Activated naive CD8-positive, alpha-beta T cell treated with anti-CD3 and anti-CD28 coated beads, Interleukin-2, amount 10 ng/mL, durations not matched to agents 7 days and 5 days (primary cell): ENCODE measurements around the gene PROS1. TPM values are rescaled to one million over a fixed set of nuclear protein-coding genes. Genes with fewer than 3 reads are reported as not detected.
"Not testable (repeated sequence)": the region's sequence is repeated elsewhere in the genome, so short reads cannot be mapped to it uniquely, and the experiment has no call there.

Experiments used
- ATAC-seq: fragments of 150-1000 bp; cut with Tn5 transposase; one replicate; pipeline ENCODE4 v1.10.0; 2021; ENCODE audit warnings: low read depth, moderate library complexity
- POLR2A ChIA-PET: fragments of 350-600 bp; sonication (Branson Sonifier 250); formaldehyde crosslinking; loops from one replicate; lab custom pipeline; 2021; ENCODE audit warnings: antibody characterized with exemption; lab: Charles Lee
- DNase-seq: peaks from one replicate; pipeline ENCODE4 v3.0.0; 2021
- H3K27ac Mint-ChIP-seq: one replicate; pipeline ENCODE4 v1.8.0; 2022; ENCODE audit warnings: mild to moderate bottlenecking, mixed read lengths
- H3K27me3 Mint-ChIP-seq: one replicate; pipeline ENCODE4 v1.8.0; 2022; ENCODE audit warnings: mild to moderate bottlenecking, moderate library complexity, mixed read lengths
- H3K36me3 Mint-ChIP-seq: one replicate; pipeline ENCODE4 v1.8.0; 2021; ENCODE audit warnings: mild to moderate bottlenecking, mixed read lengths
- H3K4me1 Mint-ChIP-seq: one replicate; pipeline ENCODE4 v1.8.0; 2021; ENCODE audit warnings: mixed read lengths
- H3K4me3 Mint-ChIP-seq: one replicate; pipeline ENCODE4 v1.8.0; 2022; ENCODE audit warnings: mild to moderate bottlenecking, moderate library complexity, mixed read lengths
- H3K9me3 Mint-ChIP-seq: one replicate; pipeline ENCODE4 v1.8.0; 2021; ENCODE audit warnings: mixed read lengths
- total RNA-seq, 2 experiments: library from RNA; stranded (reverse); gene quantifications; one replicate each; pipeline ENCODE4 v1.2.3, GENCODE V29; 2021

PROS1 gene
- total RNA-seq, 2 experiments from 2014 or later, result 0.09 TPM; not detected in 1

DNA sequence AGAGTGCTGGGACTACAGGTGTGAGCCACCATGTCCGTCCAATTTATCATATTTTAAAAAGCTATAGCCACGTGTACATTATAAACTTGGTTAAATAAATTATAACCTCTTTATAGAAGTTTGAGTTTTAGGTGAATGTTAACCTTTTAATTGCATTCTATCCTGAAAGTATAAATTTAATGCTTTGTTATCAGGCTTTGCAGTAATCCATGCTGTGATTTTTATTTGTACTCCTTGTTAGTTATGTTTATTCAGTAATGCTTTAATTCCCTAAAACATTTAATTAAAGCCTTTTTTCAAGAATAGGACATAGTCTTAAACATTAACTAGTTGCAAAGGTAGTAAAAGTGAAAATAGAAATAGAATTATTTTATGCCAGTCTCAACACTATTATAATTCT, 17.9 kb upstream of the PROS1 start:
- Mint-ChIP-seq H3K27ac (no peak overlapping the region), H3K27me3 (no peaks in the 10 kb centered on the region), H3K4me3 (no peak overlapping the region), H3K36me3 (no peaks in the 10 kb centered on the region), H3K4me1 (peaks cover 3% of the 10 kb centered on the region), H3K9me3 (no peaks in the 10 kb centered on the region)
- ATAC-seq, result no peak
- POLR2A ChIA-PET, result no interaction called here
- DNase-seq, result no peak

DNA sequence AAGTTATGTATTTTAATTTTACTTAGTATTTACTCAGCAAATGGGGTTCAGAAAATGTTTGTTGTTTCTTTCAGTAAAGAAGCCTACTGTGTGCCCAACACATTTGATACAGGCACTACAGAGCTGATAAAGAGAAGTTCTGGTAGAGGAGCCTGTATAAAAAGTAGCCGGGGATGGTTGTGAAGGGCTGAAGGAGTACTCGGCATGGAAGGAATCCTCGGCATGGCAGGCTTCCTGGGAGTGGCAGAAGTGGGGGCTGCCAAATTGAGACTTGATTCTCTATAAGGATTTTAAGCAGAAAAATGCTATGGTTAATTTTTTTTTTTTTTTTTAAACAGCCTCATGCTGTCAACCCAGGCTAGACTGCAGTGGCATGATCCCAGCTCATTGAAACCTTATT, 15.5 kb upstream of the PROS1 start:
- DNase-seq, result no peak
- no peaks in the 10 kb centered on the region for H3K9me3 Mint-ChIP-seq
- POLR2A ChIA-PET, result interaction anchor here (0.7 kb wide), 1 partner anchor 12 kb away, joined by 3 read pairs; no protein-coding TSS in a partner anchor
- H3K36me3 Mint-ChIP-seq, result no peaks in the 10 kb centered on the region
- ATAC-seq, result no peak
- no peak overlapping the region for H3K27ac Mint-ChIP-seq
- no peak overlapping the region for H3K4me3 Mint-ChIP-seq
- peaks cover 3% of the 10 kb centered on the region for H3K4me1 Mint-ChIP-seq
- no peaks in the 10 kb centered on the region for H3K27me3 Mint-ChIP-seq

DNA sequence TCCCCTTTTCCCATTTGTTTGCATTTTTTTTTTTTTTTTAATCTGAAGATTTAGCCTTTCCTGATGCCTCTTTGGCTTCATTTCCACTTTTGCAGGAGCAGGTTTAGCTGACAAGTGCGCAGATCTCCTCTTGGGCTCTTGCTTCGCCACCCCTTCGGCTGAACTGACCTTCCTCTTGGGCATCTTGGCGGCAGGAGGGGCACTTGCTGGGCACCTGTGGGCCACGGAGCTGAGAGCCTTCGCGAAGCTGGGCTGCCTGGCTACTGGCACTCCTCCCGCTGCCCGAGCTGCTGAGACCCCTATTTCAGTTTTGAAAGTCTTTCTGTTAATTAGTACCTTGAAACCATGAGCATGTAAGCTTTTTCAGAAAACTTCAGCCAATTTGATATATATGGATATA, 15.1 kb upstream of the PROS1 start:
- POLR2A ChIA-PET, result interaction anchor here (0.7 kb wide), 1 partner anchor 13 kb away, joined by 3 read pairs; no protein-coding TSS in a partner anchor
- Mint-ChIP-seq H3K9me3 (no peaks in the 10 kb centered on the region), H3K4me3 (no peak overlapping the region), H3K36me3 (no peaks in the 10 kb centered on the region), H3K4me1 (no peaks in the 10 kb centered on the region), H3K27ac (no peak overlapping the region), H3K27me3 (no peaks in the 10 kb centered on the region)
- ATAC-seq (no peak), DNase-seq (no peak)

DNA sequence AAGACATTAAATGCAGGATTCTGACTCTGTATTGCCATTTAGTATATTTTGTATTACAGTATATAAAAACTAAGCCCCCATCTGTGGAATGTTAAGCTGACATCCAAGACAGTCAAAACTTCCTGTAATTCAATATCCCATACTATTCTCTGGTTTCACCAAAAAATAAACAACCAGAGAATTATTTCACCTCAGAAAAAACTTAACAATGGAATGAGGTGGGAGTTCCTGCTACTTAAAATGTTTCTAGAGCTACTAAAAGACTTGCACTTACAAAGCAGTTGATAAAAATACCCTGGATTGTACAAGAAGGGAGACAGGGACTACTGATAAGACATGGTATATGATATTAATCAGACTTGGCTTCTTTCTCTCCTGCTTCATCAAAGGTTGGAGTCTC, 14.6 kb upstream of the PROS1 start:
- no peaks in the 10 kb centered on the region for H3K9me3 Mint-ChIP-seq
- ATAC-seq (no peak), DNase-seq (no peak)
- no peak overlapping the region for H3K4me3 Mint-ChIP-seq
- no peaks in the 10 kb centered on the region for H3K4me1 Mint-ChIP-seq
- H3K27me3 Mint-ChIP-seq, result no peaks in the 10 kb centered on the region
- H3K36me3 Mint-ChIP-seq, result no peaks in the 10 kb centered on the region
- POLR2A ChIA-PET, result no interaction called here
- no peak overlapping the region for H3K27ac Mint-ChIP-seq

DNA sequence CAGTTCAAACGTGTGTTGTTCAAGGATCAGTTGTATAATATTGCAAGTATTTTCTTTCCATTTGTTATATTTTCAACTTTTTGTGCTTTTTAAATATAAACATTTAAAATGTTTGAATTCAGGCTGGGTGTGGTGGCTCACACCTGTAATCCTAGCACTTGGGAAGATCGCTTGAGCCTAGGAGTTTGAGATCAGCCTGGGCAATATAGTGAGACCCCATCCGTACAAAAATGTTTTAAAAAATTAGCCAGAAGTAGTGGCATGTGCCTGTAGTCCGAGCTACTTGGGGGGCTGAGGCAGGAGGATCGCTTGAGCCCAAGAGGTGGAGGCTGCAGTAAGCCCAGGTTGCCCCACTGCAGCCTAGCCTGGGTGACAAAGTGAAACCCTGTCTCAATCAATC, 10.9 kb upstream of the PROS1 start:
- POLR2A ChIA-PET, result no interaction called here

DNA sequence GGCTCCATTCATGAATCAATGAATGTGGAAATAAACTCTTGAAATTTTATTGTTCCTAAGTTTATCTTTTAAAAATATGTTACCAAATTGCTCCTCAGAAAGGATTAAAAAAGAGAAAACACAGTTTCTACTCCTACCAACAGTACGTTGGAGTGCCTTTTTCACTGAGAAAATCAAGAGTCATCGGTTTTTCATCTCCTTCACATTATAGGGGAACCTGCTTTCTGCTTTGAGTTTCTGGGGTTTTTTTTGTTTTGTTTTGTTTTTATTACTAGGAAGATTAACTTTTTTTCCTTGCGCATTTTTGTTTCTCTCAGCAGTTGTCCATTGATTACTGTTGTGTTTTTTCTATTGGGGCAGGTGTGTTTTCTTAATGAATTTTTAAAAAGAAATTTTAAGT, 9.7 kb upstream of the PROS1 start:
- Mint-ChIP-seq H3K4me3 (no peak overlapping the region), H3K36me3 (peaks cover 1% of the 10 kb centered on the region), H3K27me3 (no peaks in the 10 kb centered on the region), H3K9me3 (no peaks in the 10 kb centered on the region), H3K4me1 (peaks cover 16% of the 10 kb centered on the region), H3K27ac (no peak overlapping the region)
- POLR2A ChIA-PET, result no interaction called here
- no peak for ATAC-seq
- no peak for DNase-seq

More for the DNA sequence above, 10.9 kb upstream of the PROS1 start:
- H3K27ac Mint-ChIP-seq, result no peak overlapping the region
- H3K36me3 Mint-ChIP-seq, result peaks cover 1% of the 10 kb centered on the region
- no peaks in the 10 kb centered on the region for H3K27me3 Mint-ChIP-seq
- H3K4me3 Mint-ChIP-seq, result no peak overlapping the region
- H3K4me1 Mint-ChIP-seq, result peaks cover 13% of the 10 kb centered on the region
- DNase-seq, result no peak
- no peaks in the 10 kb centered on the region for H3K9me3 Mint-ChIP-seq
- ATAC-seq, result no peak

DNA sequence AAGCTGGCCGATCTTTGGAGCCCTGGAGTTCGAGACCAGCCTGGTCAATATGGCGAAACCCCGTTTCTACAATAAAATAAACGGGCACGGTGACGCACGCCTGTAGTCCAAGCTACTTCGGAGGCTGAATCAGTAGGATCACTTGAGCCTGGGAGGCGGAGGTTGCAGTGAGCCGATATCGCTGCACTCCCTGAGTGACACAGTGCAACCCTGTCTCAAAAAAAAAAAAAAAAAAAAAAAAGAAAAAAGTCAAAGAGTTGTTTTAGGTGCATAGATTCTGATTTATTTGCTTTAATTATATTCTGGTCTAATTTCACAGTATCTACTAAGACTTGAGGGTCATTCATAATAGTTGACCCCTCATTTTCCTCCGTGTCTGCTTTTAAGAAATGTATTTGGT, 8.0 kb upstream of the PROS1 start:
- Mint-ChIP-seq H3K27ac (no peak overlapping the region), H3K27me3 (no peaks in the 10 kb centered on the region), H3K4me3 (peak overlapping the region; percentile 33), H3K36me3 (peaks cover 1% of the 10 kb centered on the region), H3K9me3 (no peaks in the 10 kb centered on the region), H3K4me1 (peaks cover 16% of the 10 kb centered on the region)
- DNase-seq (no peak), ATAC-seq (no peak)
- POLR2A ChIA-PET, result interaction anchor here (1.1 kb wide), 1 partner anchor 81 kb away, joined by 5 read pairs; the partner anchor contains the start of genes DHFR2 and NSUN3

DNA sequence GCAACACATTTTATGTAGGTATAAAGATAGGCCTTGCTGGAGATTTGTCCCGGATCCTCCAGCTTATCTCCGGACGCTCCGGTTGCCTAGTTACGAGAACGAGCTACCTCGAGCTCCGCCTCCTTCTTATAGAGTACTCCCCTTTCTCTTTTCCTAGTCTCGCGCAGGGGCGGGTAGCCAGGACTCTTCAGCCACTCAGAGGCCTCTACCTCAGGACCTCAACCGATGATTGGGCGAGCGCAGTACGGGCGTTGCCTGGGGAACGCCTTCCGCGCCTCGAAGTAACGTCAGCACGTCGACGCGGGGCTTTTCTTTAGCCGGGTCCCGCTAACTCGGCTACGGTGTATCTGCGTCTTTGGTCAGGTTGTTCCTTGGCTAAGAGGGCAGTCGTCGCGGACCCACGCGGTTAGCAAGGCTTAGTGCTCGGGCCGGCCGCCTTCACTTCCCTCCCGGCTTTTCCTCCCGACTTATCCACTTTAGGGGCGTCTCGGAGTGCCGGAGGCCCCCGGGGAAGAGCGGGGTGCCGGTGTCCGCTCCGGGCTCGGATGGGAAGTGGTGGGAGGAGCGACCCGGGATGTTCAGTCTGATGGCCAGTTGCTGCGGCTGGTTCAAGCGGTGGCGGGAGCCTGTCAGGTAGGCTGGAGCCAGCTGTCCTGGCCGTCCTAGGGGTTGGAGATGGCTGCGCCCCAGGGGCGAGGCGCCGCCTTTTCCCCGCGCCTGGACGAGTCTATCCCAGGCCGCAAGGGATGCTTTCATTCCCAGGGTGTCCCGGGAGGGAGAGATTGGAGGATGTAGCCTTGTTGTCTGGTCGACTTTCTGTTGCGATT, 6.4 kb upstream of the PROS1 start, which contains the start of gene ARL13B:
ARL13B (plus strand) TSS at position 306 of the 827 bp plus-strand sequence; CDS start at position 575, 269 bp downstream.
- DNase-seq, result peak; percentile 87
- peak; percentile 100 for ATAC-seq
- Mint-ChIP-seq H3K4me1 (peaks cover 16% of the 10 kb centered on the region), H3K4me3 (peak within 1 kb of the TSS; percentile 70), H3K36me3 (peaks cover 1% of the 10 kb centered on the region), H3K27me3 (no peaks in the 10 kb centered on the region), H3K27ac (peak within 1 kb of the TSS; percentile 62), H3K9me3 (no peaks in the 10 kb centered on the region)
- POLR2A ChIA-PET, result interaction anchor here (0.9 kb wide), 1 partner anchor 82 kb away, joined by 3 read pairs; the partner anchor contains the start of gene DHFR2

DNA sequence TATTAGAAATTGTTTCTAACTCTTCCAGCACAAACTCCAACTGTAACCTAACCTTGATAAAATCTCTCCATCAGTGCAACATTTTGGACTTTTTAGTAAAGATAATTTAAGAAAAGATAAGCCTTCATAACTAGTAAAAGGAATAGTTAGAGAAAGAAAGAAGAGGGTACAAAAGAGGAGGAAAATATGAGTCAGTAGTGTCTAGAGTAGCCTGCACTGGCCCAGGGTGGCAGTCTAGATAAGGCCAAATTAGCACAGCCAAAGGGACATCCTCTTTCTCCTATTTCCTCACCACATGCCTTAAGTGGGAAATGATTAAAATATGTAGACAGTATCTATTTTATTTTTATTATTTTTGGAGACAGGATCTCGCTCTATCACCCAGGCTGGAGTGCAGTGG, 3.7 kb downstream of the PROS1 start:
- Mint-ChIP-seq H3K27me3 (peaks cover 15% of the 10 kb centered on the region), H3K9me3 (no peaks in the 10 kb centered on the region), H3K27ac (no peak overlapping the region), H3K4me3 (no peak overlapping the region), H3K36me3 (no peaks in the 10 kb centered on the region), H3K4me1 (peaks cover 9% of the 10 kb centered on the region)
- ATAC-seq (no peak), DNase-seq (no peak)
- POLR2A ChIA-PET, result no interaction called here

DNA sequence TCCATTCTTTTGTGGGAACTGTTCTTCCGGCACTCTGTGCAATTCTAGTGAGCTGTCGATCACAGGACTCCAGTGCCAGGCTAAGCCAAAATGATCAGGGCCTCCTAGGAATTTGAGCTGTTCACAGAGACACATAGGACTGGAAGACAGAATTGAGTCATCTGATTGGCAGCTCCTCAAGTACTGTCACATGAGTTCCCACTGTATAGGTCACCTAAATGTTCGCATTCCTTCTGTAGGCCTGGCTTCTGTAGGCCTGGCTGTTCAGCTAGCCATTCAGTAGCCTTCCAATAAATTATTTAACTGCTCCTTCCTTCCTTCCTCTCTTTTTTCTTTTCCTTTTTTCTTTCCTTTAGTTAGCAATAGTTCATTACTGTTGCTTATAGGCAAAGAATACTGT, 4.3 kb downstream of the PROS1 start:
- no peaks in the 10 kb centered on the region for H3K9me3 Mint-ChIP-seq
- H3K4me1 Mint-ChIP-seq, result peaks cover 9% of the 10 kb centered on the region
- no peak overlapping the region for H3K27ac Mint-ChIP-seq
- no peaks in the 10 kb centered on the region for H3K36me3 Mint-ChIP-seq
- H3K4me3 Mint-ChIP-seq, result no peak overlapping the region
- POLR2A ChIA-PET, result no interaction called here
- no peak for DNase-seq
- peaks cover 15% of the 10 kb centered on the region for H3K27me3 Mint-ChIP-seq
- no peak for ATAC-seq

DNA sequence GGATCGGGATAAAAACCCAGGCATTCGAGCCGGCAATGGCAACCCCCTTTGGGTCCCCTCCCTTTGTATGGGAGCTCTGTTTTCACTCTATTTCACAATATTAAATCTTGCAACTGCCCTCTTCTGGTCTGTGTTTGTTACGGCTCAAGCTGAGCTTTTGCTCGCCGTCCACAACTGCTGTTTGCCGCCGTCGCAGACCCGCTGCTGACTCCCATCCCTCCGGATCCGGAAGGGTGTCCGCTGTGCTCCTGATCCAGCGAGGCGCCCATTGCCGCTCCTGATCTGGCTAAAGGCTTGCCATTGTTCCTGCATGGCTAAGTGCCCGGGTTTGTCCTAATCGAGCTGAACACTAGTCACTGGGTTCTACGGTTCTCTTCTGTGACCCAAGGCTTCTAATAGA, 8.6 kb downstream of the PROS1 start:
- H3K27me3 Mint-ChIP-seq, ATAC-seq, H3K36me3 Mint-ChIP-seq: not testable (repeated sequence)

DNA sequence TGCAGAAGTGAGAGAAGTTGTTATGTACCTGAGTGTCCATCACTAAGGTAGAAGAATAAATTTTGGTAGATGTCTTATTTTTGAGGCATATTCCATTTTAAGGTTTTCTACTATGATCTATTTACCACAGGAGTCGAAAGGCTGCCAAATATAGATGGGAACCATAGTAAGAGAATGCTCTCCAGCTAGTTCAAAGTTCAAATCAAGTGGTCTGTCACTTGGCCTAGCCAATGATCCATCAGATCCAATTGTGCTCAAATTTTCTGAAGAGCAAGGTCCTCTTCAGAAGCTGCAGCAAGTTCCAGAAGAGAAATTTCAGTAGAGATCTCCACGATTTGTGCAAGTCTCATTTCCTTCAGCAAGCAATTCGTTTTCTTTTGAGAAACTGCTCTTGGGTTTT, 10.9 kb downstream of the PROS1 start:
- Mint-ChIP-seq H3K9me3 (no peaks in the 10 kb centered on the region), H3K27me3 (peaks cover 9% of the 10 kb centered on the region), H3K4me1 (no peaks in the 10 kb centered on the region), H3K27ac (no peak overlapping the region), H3K36me3 (no peaks in the 10 kb centered on the region), H3K4me3 (no peak overlapping the region)
- POLR2A ChIA-PET, result no interaction called here
- no peak for ATAC-seq
- no peak for DNase-seq

More for the DNA sequence above, 8.6 kb downstream of the PROS1 start:
- DNase-seq, H3K27ac Mint-ChIP-seq, H3K4me3 Mint-ChIP-seq, H3K4me1 Mint-ChIP-seq, H3K9me3 Mint-ChIP-seq, POLR2A ChIA-PET: not testable (repeated sequence)

DNA sequence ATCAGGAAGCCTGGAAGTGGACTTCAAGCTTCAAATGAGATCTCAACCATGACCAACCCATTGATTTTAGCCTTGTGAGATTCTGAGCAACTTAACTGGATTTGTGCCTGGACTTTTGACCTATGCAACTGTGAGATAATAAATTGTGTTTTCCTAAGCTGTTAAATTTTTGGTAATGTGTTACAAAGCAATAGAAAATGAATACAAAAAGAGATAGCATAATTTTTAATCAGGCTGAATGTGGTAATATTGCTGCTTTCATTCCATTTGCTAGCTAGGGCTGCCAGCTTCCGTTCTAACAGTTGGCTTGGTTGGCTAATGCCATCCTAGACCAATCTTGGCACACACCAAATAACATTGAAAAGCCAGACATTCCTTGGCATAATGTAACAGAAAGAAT, 12.2 kb downstream of the PROS1 start:
- no peaks in the 10 kb centered on the region for H3K4me1 Mint-ChIP-seq
- DNase-seq (no peak), ATAC-seq (no peak)
- peaks cover 9% of the 10 kb centered on the region for H3K27me3 Mint-ChIP-seq
- H3K36me3 Mint-ChIP-seq, result no peaks in the 10 kb centered on the region
- H3K27ac Mint-ChIP-seq, result no peak overlapping the region
- no peaks in the 10 kb centered on the region for H3K9me3 Mint-ChIP-seq
- POLR2A ChIA-PET, result no interaction called here
- no peak overlapping the region for H3K4me3 Mint-ChIP-seq

DNA sequence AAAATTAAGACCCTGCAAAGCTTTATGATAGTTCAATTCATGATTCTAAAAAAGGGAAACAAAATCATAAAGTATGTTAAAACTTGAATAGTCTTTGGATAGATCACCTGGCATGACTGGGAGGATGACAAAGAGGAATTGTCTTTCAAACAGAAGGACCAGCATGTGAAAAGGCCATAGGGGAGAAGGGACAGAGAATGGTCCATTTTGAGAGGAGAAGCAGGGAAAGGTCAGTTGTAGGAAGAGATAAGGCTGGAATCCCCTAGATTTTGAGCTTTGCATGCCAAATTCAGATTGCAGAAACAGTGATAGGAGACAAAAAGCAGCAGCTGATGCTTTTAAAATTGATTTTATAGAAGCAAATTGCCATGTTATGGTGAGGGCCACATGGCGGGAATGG, 12.7 kb downstream of the PROS1 start:
- peaks cover 9% of the 10 kb centered on the region for H3K27me3 Mint-ChIP-seq
- H3K36me3 Mint-ChIP-seq, result no peaks in the 10 kb centered on the region
- H3K27ac Mint-ChIP-seq, result no peak overlapping the region
- DNase-seq, result no peak
- no peaks in the 10 kb centered on the region for H3K9me3 Mint-ChIP-seq
- no peaks in the 10 kb centered on the region for H3K4me1 Mint-ChIP-seq
- no peak for ATAC-seq
- POLR2A ChIA-PET, result no interaction called here
- no peak overlapping the region for H3K4me3 Mint-ChIP-seq
